ENCODE data around the gene INPP1.

GRCh38 chr2:190360965-190361364 lies 17.6 kb downstream of the INPP1 start:
- TF ChIP-seq CTCF (conservative IDR thresholded peaks at IDR 0.05): no peak
- TF ChIP-seq EZH2 (IDR thresholded peaks at IDR 0.05; ENCODE audit: low read depth): no peak
